Kidney (tissue), 14 donors: Measurements from ENCODE around the gene IRF4. TPM values are rescaled to one million over a fixed set of nuclear protein-coding genes. Genes with fewer than 3 reads are reported as not detected.

Experiments
- DNase-seq, 5 donors: peaks; one replicate each; pipeline ENCODE4 v3.0.0-alpha.2; 2013 to 2020
- FAIRE-seq: peaks from 2 replicates; lab custom pipeline; 2012; peaks lifted over from hg19 to GRCh38; lab: Jason Lieb, UNC
- H3K27ac ChIP-seq, 2 donors: one replicate each; pipeline ENCODE4 v1.7.0; 2013; ENCODE audit warnings: low read depth in 2 of 2, low read length in 2 of 2, inconsistent platforms in 1 of 2
- H3K27me3 ChIP-seq: one replicate; pipeline ENCODE4 v1.7.1; 2013; ENCODE audit warnings: low read length, inconsistent platforms; ENCODE audit not compliant: control insufficient read depth, insufficient read depth
- H3K36me3 ChIP-seq, 3 donors: one replicate each; pipeline versions ENCODE4 v1.7.0 to v1.7.1; 2013; ENCODE audit warnings: low read length in 3 of 3, control low read depth in 1 of 3, inconsistent platforms in 1 of 3; ENCODE audit not compliant: insufficient read depth in 3 of 3, control insufficient read depth in 2 of 3
- H3K4me1 ChIP-seq, 3 donors: one replicate each; pipeline versions ENCODE4 v1.7.0 to v1.7.1; 2013; ENCODE audit warnings: low read length in 3 of 3, inconsistent platforms in 1 of 3, low read depth in 1 of 3; ENCODE audit not compliant: control insufficient read depth in 2 of 3, insufficient read depth in 2 of 3
- H3K4me3 ChIP-seq, 3 donors: one replicate each; pipeline versions ENCODE4 v1.7.0 to v1.8.1; 2013; ENCODE audit warnings: low read length in 3 of 3, control low read depth in 1 of 3, inconsistent platforms in 1 of 3
- H3K9ac ChIP-seq, 3 donors: one replicate each; pipeline versions ENCODE4 v1.7.0 to v1.7.1; 2013; ENCODE audit warnings: low read length in 3 of 3, control low read depth in 1 of 3, inconsistent platforms in 1 of 3
- H3K9me3 ChIP-seq, 3 donors: one replicate each; pipeline versions ENCODE4 v1.7.0 to v1.7.1; 2013; ENCODE audit warnings: low read length in 3 of 3, control low read depth in 1 of 3, inconsistent platforms in 1 of 3; ENCODE audit not compliant: control insufficient read depth in 2 of 3, insufficient read depth in 1 of 3
- CTCF ChIP-seq: IDR thresholded peaks from 3 replicates; pipeline ENCODE4 v1.5.1; 2012; ENCODE audit warnings: mild to moderate bottlenecking, moderate library complexity, borderline replicate concordance; ENCODE audit not compliant: insufficient read depth; ENCODE audit errors: extremely low read depth
- intact Hi-C: fragments of 100-400 bp; cut with DNase I; formaldehyde crosslinking; loops from one replicate; pipeline ENCODE4 v1.11.1; 2022
- polyA plus RNA-seq: library from polyadenylated mRNA; stranded (reverse); fragments of 350-450 nt; fragmentation: Illumina TruSeq; extraction: RNeasy Lipid Tissue Mini Kit (QIAGEN cat#74804); gene quantifications from one replicate; pipeline ENCODE4 v1.2.3, GENCODE V29; 2014; ENCODE audit warnings: low read depth, low replicate concordance; ENCODE audit not compliant: insufficient read depth
- total RNA-seq: library from RNA; stranded (reverse); fragmentation: NEBNext Ultra II Directional; extraction: Animal tissue kit (Norgen Biotek cat#: 25700); gene quantifications from one replicate; pipeline ENCODE4 v1.2.1, GENCODE V29; 2021
- donor health status: control.
- donor health status: control.
- donor health status: control.
- donor health status: control.
- donor health status: control.
- donor health status: DM: yes; HTN: yes; CAD: no.
- donor health status: Normal renal cell carcinoma (clear cell type).

Gene IRF4
- total and polyA plus RNA-seq, 2 donors from 2014 or later: 23.7 TPM; not detected in 1

- no peak overlapping the region for H3K9ac ChIP-seq
- no peaks in the 10 kb centered on the region for H3K36me3 ChIP-seq
- no peak overlapping the region for H3K4me3 ChIP-seq
- DNase-seq (no peak), FAIRE-seq (no peak)
- no peaks in the 10 kb centered on the region for H3K4me1 ChIP-seq
- H3K27me3 ChIP-seq: no peaks in the 10 kb centered on the region
- no peak overlapping the region for H3K27ac ChIP-seq
- intact Hi-C loops: no loop called here
- no peaks in the 10 kb centered on the region for H3K9me3 ChIP-seq
- TF ChIP-seq CTCF: no peak
Measured at GRCh38 chr6:451336-451735, 59.8 kb downstream of the IRF4 start.

GRCh38 chr6:451847-452246 is 60.3 kb downstream of the IRF4 start:
- DNase-seq (peak in 1 of 5 donors; percentile 37), FAIRE-seq (no peak)
- Histone ChIP-seq H3K36me3 (no peaks in the 10 kb centered on the region), H3K9ac (no peak overlapping the region), H3K4me1 (no peaks in the 10 kb centered on the region), H3K27ac (no peak overlapping the region), H3K27me3 (no peaks in the 10 kb centered on the region), H3K4me3 (no peak overlapping the region), H3K9me3 (no peaks in the 10 kb centered on the region)
- intact Hi-C loops: no loop called here
- TF ChIP-seq CTCF: no peak

- FAIRE-seq: no peak
- Histone ChIP-seq H3K27ac (no peak overlapping the region), H3K36me3 (no peaks in the 10 kb centered on the region), H3K4me3 (no peak overlapping the region), H3K9ac (no peak overlapping the region), H3K9me3 (no peaks in the 10 kb centered on the region), H3K27me3 (no peaks in the 10 kb centered on the region), H3K4me1 (no peaks in the 10 kb centered on the region)
- DNase-seq: peak in 1 of 5 donors; percentile 30
- no peak for TF ChIP-seq CTCF
- intact Hi-C loops: no loop called here
Measured at GRCh38 chr6:452301-453067, 60.9 kb downstream of the IRF4 start.
